Activated CD8-positive, alpha-beta T cell treated with anti-CD3 and anti-CD28 coated beads for 36 hours (primary cell): ENCODE measurements around the gene SMTNL1. TPM values are rescaled to one million over a fixed set of nuclear protein-coding genes. Genes with fewer than 3 reads are reported as not detected.

Source experiments
- ATAC-seq: fragments of 200-7000 bp; cut with Tn5 transposase; one replicate; pipeline ENCODE4 v1.10.0; 2021; ENCODE audit warnings: mild to moderate bottlenecking, moderate library complexity
- CTCF ChIA-PET: fragments of 350-600 bp; sonication (Branson Sonifier 250); formaldehyde crosslinking; loops from one replicate; lab custom pipeline; 2021; ENCODE audit warnings: antibody characterized with exemption; lab: Charles Lee
- POLR2A ChIA-PET: fragments of 350-600 bp; sonication (Branson Sonifier 250); formaldehyde crosslinking; loops from one replicate; lab custom pipeline; 2021; ENCODE audit warnings: antibody characterized with exemption; lab: Charles Lee
- DNase-seq: peaks from one replicate; pipeline ENCODE4 v3.0.0-alpha.2; 2020
- H3K27ac Mint-ChIP-seq: one replicate; pipeline ENCODE4 v1.8.0; 2021; ENCODE audit warnings: mild to moderate bottlenecking, mixed read lengths
- H3K27me3 Mint-ChIP-seq: one replicate; pipeline ENCODE4 v1.8.0; 2021; ENCODE audit warnings: mixed read lengths
- H3K36me3 Mint-ChIP-seq: one replicate; pipeline ENCODE4 v1.8.0; 2021; ENCODE audit warnings: low read depth, mixed read lengths
- H3K4me1 Mint-ChIP-seq: one replicate; pipeline ENCODE4 v1.8.0; 2021; ENCODE audit warnings: low read depth, mixed read lengths
- H3K4me3 Mint-ChIP-seq: one replicate; pipeline ENCODE4 v1.8.0; 2021; ENCODE audit warnings: mild to moderate bottlenecking, moderate library complexity, mixed read lengths
- H3K9me3 Mint-ChIP-seq: one replicate; pipeline ENCODE4 v1.8.0; 2021; ENCODE audit warnings: mixed read lengths
- CTCF ChIP-seq: fragments of 200-600 bp; IDR thresholded peaks from one replicate; pipeline ENCODE4 v1.8.0; 2022; ENCODE audit warnings: antibody characterized with exemption, mild to moderate bottlenecking
- intact Hi-C: fragments of 100-400 bp; cut with micrococcal nuclease; formaldehyde crosslinking; loops from one replicate; pipeline ENCODE4 v1.10.0; 2022
- total RNA-seq, 2 experiments: library from RNA; stranded (reverse); gene quantifications; one replicate each; pipeline ENCODE4 v1.2.3, GENCODE V29; 2021

SMTNL1 gene
- total RNA-seq, 2 experiments from 2014 or later, result not detected

DNA sequence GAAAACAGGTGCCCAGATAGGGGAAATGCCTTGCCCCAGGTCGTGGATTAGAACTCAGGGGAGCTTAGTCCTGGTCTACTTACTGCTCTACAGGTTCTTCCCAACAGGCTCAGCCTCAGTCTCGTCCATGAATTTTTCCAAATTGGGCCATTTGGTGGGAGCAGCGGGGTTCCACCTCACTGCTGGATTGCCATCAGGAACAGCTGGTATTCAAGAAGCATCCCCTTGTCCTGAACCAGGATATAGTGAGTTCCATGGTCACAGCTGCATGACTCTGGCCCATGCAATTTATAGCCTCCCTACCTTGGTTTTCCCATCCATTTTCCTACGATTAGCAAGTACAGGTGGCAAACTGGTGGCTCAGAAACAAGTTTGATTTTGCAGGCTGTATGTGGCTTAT lies 36.7 kb downstream of the SMTNL1 start:
- H3K4me1 Mint-ChIP-seq, result peaks cover 8% of the 10 kb centered on the region
- no peak overlapping the region for H3K4me3 Mint-ChIP-seq
- H3K27me3 Mint-ChIP-seq, result no peaks in the 10 kb centered on the region
- H3K9me3 Mint-ChIP-seq, result no peaks in the 10 kb centered on the region
- ATAC-seq, result no peak
- ChIA-PET POLR2A (interaction anchor here (1.4 kb wide), 1 partner anchor 64 kb away, joined by 3 read pairs; no protein-coding TSS in a partner anchor), CTCF (interaction anchor here (2.1 to 9.6 kb wide), 3 partner anchors 47 to 81 kb away, joined by 6 to 346 read pairs (median 6); no protein-coding TSS in a partner anchor)
- TF ChIP-seq CTCF, result no peak
- no peak overlapping the region for H3K27ac Mint-ChIP-seq
- intact Hi-C loops, result no loop called here
- no peaks in the 10 kb centered on the region for H3K36me3 Mint-ChIP-seq
- DNase-seq, result no peak

DNA sequence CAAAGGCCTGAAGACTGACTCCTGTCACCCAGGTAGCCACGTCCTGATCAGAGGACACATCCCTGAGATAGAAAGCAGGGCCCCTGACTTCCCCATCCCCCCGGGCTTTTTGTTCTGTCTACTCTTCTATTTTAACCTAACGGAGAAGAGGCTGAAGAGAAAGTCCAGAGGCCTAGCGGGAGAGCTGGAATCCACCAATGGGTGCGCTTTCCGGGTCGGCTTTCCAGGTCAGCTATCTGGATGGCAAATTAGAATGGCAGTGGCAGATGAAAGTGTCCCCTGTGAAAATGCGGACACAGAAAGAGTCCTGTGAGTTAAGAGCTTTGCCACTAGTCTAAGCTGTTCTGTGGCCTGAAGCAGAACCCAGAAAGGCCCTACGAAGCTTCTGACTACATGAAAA lies 46.9 kb downstream of the SMTNL1 start:
- Mint-ChIP-seq H3K36me3 (no peaks in the 10 kb centered on the region), H3K9me3 (no peaks in the 10 kb centered on the region), H3K27ac (no peak overlapping the region), H3K4me3 (no peak overlapping the region), H3K27me3 (no peaks in the 10 kb centered on the region), H3K4me1 (peaks cover 6% of the 10 kb centered on the region)
- ChIA-PET CTCF (interaction anchor here (0.9 to 1.1 kb wide), 2 partner anchors 57 to 216 kb away, joined by 3 to 4 read pairs; no protein-coding TSS in a partner anchor), POLR2A (no interaction called here)
- no peak for TF ChIP-seq CTCF
- no peak for DNase-seq
- no peak for ATAC-seq
- intact Hi-C loops, result no loop called here

GRCh38 chr11:57585301-57585700 lies 47.9 kb downstream of the SMTNL1 start:
- no peak for DNase-seq
- H3K27me3 Mint-ChIP-seq, result no peaks in the 10 kb centered on the region
- TF ChIP-seq CTCF, result no peak
- no peaks in the 10 kb centered on the region for H3K9me3 Mint-ChIP-seq
- H3K4me1 Mint-ChIP-seq, result peaks cover 6% of the 10 kb centered on the region
- POLR2A ChIA-PET, result interaction anchor here (0.7 kb wide), 1 partner anchor 106 kb away, joined by 3 read pairs; no protein-coding TSS in a partner anchor
- ATAC-seq, result no peak
- intact Hi-C loops, result no loop called here
- CTCF ChIA-PET, result no interaction called here
- no peak overlapping the region for H3K27ac Mint-ChIP-seq
- H3K4me3 Mint-ChIP-seq, result no peak overlapping the region
- no peaks in the 10 kb centered on the region for H3K36me3 Mint-ChIP-seq

DNA sequence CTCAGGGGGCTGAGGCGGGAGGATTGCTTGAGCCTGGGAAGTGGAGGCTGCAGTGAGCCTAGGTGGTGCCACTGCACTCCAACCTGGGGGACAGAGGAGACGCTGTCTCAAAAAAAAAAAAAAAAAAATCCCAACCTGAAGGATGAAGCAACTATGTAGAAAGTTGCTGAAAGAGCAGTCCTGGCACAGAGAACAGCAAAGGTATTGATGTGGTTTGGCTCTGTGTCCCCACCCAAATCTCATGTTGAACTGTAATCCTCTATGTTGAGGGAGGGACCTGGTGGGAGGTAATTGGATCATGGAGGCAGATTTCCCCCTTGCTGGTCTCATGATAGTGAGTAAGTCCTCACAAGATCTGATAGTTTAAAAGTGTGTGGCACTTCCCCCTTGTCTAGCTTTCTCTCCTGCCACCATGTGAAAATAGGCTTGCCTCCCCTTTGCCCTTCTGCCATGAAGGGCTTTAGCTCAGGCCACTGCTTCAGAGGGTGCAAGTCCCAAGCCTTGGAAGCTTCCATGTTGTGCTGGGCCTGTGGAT lies 49.4 kb downstream of the SMTNL1 start:
- Mint-ChIP-seq H3K4me1 (peaks cover 6% of the 10 kb centered on the region), H3K27ac (no peak overlapping the region), H3K9me3 (no peaks in the 10 kb centered on the region), H3K27me3 (peaks cover 3% of the 10 kb centered on the region), H3K4me3 (no peak overlapping the region), H3K36me3 (no peaks in the 10 kb centered on the region)
- TF ChIP-seq CTCF, result no peak
- ChIA-PET POLR2A (no interaction called here), CTCF (interaction anchor here (1.3 kb wide), 1 partner anchor 36 kb away, joined by 4 read pairs; no protein-coding TSS in a partner anchor)
- intact Hi-C loops, result no loop called here
- no peak for DNase-seq
- ATAC-seq, result no peak

GRCh38 chr11:57588046-57588710 lies 50.8 kb downstream of the SMTNL1 start:
- intact Hi-C loops, result no loop called here
- no peak for TF ChIP-seq CTCF
- no peak for ATAC-seq
- Mint-ChIP-seq H3K36me3 (no peaks in the 10 kb centered on the region), H3K9me3 (no peaks in the 10 kb centered on the region), H3K4me1 (peaks cover 6% of the 10 kb centered on the region), H3K27ac (no peak overlapping the region), H3K27me3 (peaks cover 3% of the 10 kb centered on the region), H3K4me3 (no peak overlapping the region)
- CTCF ChIA-PET, result no interaction called here
- POLR2A ChIA-PET, result no interaction called here
- no peak for DNase-seq
